KOPT-K1 (cell line): ENCODE results near the gene TMEM119.
"Not testable (repeated sequence)": the region's sequence is repeated elsewhere in the genome, so short reads cannot be mapped to it uniquely, and the experiment has no call there.

Source experiments
- H3K27ac ChIP-seq: fragments of 200-600 bp; sonication (generic); 2 replicates; pipeline ENCODE4 v1.5.1; 2016; ENCODE audit warnings: antibody characterized with exemption, mild to moderate bottlenecking, low read depth, low read length; ENCODE audit not compliant: poor library complexity, severe bottlenecking
- H3K36me3 ChIP-seq: fragments of 200-600 bp; sonication (generic); 2 replicates; pipeline ENCODE4 v1.5.1; 2017; ENCODE audit warnings: antibody characterized with exemption, mild to moderate bottlenecking, low read length, moderate library complexity; ENCODE audit not compliant: insufficient read depth
- H3K9me3 ChIP-seq: fragments of 200-600 bp; sonication (generic); 2 replicates; pipeline ENCODE4 v1.5.1; 2017; ENCODE audit warnings: antibody characterized with exemption, low read length, mild to moderate bottlenecking; ENCODE audit not compliant: insufficient read depth, poor library complexity, severe bottlenecking

Gene TMEM119

DNA sequence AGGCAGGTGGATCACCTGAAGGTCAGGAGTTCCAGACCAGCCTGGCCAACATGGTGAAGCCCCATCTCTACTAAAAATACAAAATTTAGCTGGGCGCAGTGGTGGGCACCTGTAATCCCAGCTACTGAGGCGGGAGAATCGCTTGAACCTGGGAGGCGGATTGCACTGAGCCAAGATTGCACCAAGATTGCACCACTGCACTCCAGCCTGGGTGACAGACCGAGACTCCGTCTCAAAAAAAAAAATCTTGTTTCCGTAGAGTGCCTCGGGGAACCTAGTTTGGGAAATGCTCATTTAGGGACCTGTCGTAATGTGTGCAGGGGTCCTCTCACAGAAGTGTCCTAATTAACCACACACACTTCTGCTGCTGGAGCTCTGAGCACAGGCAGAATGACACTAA lies 7.4 kb downstream of the TMEM119 start:
- H3K9me3 ChIP-seq, H3K27ac ChIP-seq, H3K36me3 ChIP-seq: not testable (repeated sequence)

DNA sequence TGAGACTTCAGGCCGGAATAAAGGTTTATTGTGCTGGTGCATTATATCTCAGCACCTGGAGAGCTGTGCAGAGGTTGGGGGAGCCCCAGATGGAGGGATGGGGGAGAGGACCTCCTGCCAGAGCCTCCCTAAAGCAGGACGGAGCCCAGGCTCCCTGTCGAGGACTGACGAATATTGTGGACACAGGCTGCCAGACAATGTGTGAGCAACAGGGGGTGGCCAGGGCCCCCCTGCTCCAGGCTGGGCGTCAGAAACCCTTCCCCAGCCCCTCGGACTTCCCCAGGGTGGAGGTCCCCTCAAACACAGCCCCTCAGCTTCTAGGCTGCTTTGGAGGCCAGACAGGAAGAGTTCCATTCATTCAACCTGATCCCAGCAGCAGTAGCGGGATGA lies 8.0 kb downstream of the TMEM119 start:
- no peaks in the 10 kb centered on the region for H3K36me3 ChIP-seq
- no peak overlapping the region for H3K27ac ChIP-seq
- no peaks in the 10 kb centered on the region for H3K9me3 ChIP-seq

DNA sequence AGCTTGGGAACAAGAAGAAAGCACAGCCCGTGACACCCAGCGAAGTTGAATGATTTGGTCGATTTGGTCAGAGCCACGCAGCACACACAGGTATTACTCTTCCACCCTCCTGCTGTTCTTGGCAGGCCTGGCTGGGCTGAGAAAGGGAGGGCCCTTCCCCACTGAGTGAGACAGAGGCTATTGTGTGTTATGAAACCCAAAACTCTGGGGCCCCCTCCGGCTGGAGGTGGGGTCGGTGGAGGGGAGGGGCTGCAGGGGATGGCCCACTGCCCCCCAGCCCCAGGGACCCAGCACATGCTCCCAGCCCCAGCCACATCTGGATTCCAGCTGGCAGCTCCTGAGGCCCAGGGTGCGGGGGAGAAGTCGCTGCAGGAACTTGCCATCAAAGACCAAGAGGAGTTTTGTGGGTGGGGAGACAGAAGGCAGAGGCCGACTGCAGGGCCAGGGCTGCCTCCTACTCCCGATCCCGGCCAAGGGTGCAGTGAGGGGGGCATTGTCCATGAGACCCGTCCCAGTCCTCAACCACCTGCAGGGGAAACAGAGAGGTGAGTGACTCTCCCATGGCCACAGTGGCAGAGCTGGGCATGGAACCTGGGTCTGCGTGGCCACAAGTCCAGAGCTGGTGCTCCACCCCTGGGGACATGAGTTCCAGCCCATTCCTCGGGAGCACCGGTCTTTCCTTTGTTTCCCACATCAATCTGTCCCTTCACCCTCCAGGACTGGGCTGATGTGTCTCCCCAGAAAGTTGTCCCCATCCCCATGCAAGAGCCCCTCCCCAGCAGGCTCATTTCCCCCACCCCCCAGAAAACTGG lies 8.7 kb downstream of the TMEM119 start:
- Histone ChIP-seq H3K36me3 (no peaks in the 10 kb centered on the region), H3K27ac (no peak overlapping the region), H3K9me3 (no peaks in the 10 kb centered on the region)

DNA sequence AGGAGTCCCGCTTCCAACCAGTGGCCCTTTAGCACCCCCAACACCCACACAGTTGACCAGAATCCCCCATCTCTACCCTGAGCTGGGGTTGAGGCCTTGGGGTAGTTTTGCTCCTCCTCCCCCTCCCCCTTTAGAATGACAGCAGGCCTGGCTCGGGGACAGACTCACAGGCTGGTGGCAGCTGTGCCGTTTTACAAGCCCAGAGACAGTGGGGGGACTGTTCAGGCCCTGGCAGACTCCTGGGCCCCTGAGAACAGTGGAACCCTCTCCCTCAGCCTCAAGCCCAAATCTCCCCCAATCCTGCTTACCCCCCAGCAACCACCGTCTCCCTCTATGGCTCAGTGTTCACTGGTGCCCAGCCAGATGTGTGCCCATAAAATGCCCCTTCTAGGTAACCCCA lies 10.1 kb downstream of the TMEM119 start:
- Histone ChIP-seq H3K9me3 (no peaks in the 10 kb centered on the region), H3K36me3 (no peaks in the 10 kb centered on the region)

DNA sequence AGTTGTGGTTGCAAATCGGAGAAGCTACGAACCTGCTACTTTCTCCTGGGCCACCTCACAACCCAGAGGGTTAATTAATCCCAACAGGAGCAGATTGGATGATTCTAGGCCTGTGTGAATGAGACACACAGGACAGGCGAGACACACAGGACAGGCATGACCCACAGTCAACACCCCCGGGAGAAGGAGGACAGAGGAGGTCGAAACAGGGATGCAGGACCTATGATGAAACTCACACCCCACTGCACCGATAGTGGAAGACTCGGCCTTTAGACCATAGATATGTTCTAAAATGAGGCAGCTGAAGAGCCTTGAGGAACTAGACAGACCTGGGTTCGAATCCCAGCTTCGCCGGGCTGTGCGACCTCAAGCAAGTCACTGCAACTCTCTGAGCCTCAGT lies 11.6 kb downstream of the TMEM119 start:
- Histone ChIP-seq H3K9me3 (no peaks in the 10 kb centered on the region), H3K36me3 (no peaks in the 10 kb centered on the region), H3K27ac (no peak overlapping the region)

More for the DNA sequence above, 10.1 kb downstream of the TMEM119 start:
- H3K27ac ChIP-seq: no peak overlapping the region

DNA sequence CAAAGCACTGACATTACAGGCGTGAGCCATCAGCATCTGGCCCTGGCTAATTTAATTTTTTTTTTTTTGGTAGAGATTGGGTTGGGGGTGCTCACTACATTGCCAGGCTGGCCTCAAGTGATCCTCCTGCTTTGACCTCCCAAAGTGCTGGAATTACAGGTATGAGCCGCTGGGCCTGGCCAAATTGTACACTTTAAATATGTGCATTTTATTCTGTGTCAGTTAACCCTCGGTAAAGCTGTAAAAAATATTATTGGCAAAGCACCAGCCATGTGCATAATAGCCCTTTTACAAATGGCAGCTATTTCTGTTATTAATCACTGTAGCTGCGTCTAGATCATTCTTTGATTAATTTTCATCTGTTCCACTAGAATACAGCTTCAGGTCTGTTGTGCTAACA lies 12.0 kb downstream of the TMEM119 start:
- H3K27ac ChIP-seq: no peak overlapping the region
- H3K9me3 ChIP-seq: no peaks in the 10 kb centered on the region
- no peaks in the 10 kb centered on the region for H3K36me3 ChIP-seq

DNA sequence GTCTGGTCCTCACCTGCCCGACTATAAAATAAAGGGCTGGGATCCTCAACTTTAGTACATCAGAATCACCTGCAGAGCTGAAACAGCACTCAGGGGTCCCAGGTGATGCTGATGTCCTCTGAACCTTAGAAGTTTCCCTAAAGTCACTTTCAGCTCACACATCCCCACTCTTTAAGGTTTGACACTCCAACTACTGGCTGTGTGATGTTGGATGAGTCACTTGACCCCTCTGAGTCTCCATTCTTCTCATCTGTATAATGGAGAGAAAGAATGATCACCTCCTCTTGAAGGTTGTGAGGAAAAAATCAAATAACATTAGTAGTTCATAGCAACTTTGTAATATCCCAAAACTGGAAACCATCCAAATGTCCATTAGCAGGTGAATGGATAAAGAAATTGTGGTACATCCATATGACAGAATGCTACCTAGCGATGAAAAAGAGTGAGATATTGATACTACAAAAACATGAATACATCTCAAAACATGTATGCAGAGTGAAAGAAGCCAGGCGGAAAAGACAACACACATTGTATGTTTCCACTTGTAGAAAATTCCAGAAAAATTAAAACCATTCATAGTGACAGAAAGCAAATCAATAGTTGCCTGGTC lies 13.3 kb downstream of the TMEM119 start:
- H3K27ac ChIP-seq: no peak overlapping the region
- H3K36me3 ChIP-seq: no peaks in the 10 kb centered on the region
- no peaks in the 10 kb centered on the region for H3K9me3 ChIP-seq

DNA sequence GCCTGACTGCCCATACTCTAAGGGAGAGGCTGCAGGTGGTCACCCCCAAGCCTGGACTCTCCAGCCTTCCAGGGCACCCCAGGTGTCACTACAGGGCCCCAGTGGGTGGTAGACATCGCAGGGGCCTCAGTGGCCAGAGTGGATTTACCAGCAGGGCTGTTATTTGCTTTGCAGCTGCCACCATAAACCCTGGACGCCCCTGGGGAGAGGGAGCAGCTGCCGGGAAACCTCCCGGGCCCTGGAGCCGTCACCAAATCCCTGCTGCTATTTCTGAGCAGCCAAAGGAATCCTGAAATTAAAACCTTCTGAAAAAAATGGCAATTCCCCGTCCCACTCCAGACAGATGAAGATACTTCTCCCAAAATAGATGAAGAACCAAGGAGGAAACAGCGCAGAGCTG lies 13.9 kb downstream of the TMEM119 start:
- H3K36me3 ChIP-seq: no peaks in the 10 kb centered on the region
- no peaks in the 10 kb centered on the region for H3K9me3 ChIP-seq
- no peak overlapping the region for H3K27ac ChIP-seq

DNA sequence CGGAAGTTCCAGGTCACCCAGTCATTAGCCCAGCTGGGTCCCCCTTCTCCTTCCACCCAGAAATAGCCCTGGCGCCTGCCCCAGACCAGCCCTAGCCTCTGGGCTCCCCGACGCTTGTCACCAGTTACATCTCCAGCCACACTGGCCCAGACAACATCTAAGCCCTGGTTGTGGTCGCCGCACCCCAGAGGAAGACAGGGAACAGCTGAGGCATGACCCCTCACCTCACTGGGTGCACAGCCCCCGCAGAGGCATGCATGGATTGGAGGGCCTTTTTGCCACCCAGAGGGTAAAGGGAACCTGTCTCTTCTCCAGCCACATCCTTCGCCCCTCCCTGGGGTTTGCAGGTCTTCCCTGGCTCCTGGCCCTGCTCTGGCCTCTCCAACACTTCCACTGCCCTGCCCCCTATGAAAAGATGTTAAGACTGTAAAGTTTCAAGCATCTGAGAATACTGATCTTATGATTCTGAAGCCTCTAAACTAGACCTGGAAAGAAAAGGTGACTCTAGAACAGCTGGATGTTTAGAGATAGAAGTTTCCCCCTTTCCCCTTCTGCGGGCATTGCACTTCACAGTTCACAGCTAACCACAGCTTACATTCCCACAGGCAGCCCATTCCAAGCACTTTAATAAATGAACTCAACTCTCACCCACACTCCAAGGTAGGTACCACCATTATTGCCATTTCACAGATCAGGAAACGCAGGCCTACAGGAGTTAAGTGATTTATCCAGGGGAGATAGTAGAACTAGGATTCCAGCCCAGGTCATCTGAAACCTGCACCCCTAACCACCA lies 14.7 kb downstream of the TMEM119 start:
- Histone ChIP-seq H3K36me3 (no peaks in the 10 kb centered on the region), H3K27ac (no peak overlapping the region), H3K9me3 (no peaks in the 10 kb centered on the region)

DNA sequence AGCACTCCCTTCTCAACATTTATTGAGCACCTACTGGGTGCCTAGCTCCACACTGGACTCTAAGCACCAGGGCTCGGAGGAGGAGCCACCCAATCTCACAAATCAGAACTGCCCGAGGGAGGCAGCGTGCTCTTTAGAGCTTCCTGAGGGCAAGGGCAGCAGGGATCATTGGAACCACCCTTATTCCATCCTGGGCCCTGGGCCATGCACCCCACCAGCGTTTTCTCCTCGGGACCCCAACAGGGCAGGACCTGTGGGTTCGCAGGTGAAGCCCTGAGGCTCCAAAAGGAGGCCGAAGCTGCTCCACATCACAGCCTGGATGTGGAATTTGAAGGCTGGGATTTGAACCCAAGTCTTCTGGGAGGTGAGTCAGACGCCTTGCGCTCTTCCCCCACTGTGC lies 15.4 kb downstream of the TMEM119 start:
- Histone ChIP-seq H3K36me3 (no peaks in the 10 kb centered on the region), H3K27ac (no peak overlapping the region)

DNA sequence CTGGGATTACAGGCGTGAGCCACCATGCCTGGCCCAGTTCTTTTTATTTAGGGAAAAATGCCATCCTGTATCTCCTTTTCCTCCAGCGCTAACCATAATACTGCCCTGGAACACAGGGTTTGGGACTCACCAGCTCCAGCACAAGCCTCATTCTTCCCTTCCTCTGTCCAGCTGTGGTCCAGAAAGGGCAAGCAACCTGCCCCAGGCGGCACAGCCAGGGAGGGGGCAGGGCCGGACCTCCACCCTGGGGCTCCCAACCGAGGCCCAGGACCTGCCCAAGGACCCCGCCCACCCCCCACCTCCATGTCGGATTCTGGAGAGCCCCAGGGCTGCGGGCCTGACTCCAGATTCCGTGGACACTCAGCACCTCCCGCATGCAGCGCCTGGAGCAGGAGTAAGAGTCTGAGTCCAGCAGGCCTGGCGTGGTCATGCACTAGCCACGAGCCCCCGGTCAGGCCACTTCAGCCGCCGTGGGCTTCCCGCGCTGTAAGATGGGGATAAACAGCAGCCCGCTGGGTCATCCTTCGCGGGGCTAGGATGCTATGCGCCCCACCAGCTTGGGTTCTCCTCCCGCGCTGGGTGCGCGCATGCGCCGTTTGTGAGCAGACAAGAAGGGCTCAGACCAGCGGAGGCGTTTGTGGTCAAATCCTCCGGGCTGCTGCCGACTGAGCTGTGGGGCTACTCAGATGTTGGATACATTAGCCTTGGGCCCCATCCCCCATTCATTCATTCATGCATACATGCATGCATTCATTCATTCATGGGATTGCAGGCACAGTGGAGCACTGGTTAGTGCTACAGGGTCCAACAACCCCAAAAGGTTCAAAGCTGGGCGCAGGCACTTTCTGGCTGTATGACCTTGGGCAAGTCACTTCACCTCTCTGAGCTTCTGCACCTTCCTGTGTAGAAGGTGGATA lies 16.3 kb downstream of the TMEM119 start:
- H3K27ac ChIP-seq: no peak overlapping the region
- H3K36me3 ChIP-seq: no peaks in the 10 kb centered on the region
- H3K9me3 ChIP-seq: no peaks in the 10 kb centered on the region

More for the DNA sequence above, 15.4 kb downstream of the TMEM119 start:
- H3K9me3 ChIP-seq: no peaks in the 10 kb centered on the region

DNA sequence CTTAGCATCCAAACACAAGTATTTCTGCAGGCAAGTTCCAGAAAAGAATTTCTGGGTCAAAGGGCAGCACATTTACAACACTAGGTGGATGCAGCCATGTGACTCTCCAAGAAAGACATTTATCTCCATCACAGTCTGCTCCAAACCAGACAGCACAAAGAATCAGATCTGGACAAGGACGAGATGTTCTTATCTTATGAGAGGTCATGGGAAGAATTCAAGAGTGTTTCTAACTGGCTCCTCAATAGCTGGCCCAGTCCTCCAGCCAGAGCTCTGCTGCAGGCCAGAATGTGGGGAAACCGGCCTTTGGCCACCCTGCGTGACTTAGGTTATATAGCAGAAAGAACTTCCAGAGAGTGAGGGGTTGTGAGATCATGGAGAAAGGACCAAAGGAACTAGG lies 17.4 kb downstream of the TMEM119 start:
- H3K36me3 ChIP-seq: no peaks in the 10 kb centered on the region
- no peaks in the 10 kb centered on the region for H3K9me3 ChIP-seq
- H3K27ac ChIP-seq: no peak overlapping the region

DNA sequence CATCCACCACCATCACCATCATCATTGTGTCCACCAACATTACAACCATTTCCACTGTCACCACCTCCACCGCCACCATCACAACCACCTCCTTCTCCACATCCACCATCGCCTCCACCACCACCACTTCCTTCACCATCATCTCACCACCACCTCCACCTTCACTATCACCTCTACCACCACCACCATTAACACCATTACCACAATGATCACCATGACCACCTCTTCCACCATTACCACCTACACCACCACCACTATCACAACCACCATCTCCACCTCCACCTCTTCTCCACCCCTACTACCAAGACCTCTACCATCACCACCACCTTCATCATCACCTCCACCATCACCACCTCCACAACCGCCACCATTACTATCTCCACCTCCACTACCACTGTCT lies 19.1 kb downstream of the TMEM119 start:
- Histone ChIP-seq H3K27ac (no peak overlapping the region), H3K36me3 (no peaks in the 10 kb centered on the region), H3K9me3 (no peaks in the 10 kb centered on the region)

DNA sequence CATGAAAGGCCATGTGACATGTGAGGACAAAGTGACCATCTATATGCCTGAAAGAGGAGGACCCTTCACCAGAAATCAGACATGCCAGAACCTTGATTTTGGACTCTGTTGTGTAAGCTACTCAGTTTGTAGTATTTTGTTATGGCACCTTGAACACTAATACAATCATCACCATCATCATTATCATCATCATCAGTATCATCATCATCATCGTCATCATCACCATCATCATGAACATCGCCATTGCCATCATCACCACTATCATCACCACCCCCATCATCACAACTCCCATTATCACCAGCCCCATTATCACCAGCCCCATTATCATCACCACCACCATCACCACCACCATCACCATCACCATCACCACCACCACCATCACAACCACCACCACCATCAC lies 19.6 kb downstream of the TMEM119 start:
- no peak overlapping the region for H3K27ac ChIP-seq
- no peaks in the 10 kb centered on the region for H3K9me3 ChIP-seq
- H3K36me3 ChIP-seq: no peaks in the 10 kb centered on the region

DNA sequence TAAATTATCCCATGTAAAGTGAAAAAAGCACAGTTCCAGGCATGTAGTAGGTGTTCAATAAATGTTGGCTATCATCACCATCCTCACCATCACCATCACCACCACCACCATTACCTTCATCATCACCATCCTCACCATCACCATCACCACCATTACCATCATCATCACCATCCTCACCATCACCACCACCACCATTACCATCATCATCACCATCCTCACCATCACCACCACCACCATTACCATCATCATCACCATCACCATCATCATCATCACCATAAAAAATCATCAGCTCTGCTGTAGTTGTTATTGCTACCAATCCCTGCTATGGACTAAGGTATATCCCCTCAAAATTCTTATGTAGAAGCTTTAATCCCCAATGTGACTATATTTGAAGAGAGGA lies 20.4 kb downstream of the TMEM119 start:
- Histone ChIP-seq H3K36me3 (no peaks in the 10 kb centered on the region), H3K27ac (no peak overlapping the region), H3K9me3 (no peaks in the 10 kb centered on the region)
